Smooth muscle cell (in vitro differentiated cells): ENCODE results near the gene SERTAD1. TPM values are rescaled to one million over a fixed set of nuclear protein-coding genes. Genes with fewer than 3 reads are reported as not detected.

ENCODE experiments used
- DNase-seq: peaks from one replicate; lab custom pipeline; 2025; ENCODE audit not compliant: unreplicated experiment; lab: John Stamatoyannopoulos, UW
- H2AFZ ChIP-seq: fragments of 200-600 bp; sonication (generic); 2 replicates; pipeline ENCODE4 v1.6.0; 2016; ENCODE audit warnings: antibody characterized with exemption, low read depth, mild to moderate bottlenecking
- H3F3A ChIP-seq: fragments of 200-600 bp; sonication (generic); 2 replicates; pipeline ENCODE4 v1.6.0; 2017; ENCODE audit warnings: antibody characterized with exemption, low read depth
- H3K27ac ChIP-seq: fragments of 200-600 bp; sonication (generic); 2 replicates; pipeline ENCODE4 v1.5.1; 2016; ENCODE audit warnings: low read depth, mild to moderate bottlenecking
- H3K27me3 ChIP-seq: fragments of 200-600 bp; sonication (generic); 2 replicates; pipeline ENCODE4 v1.6.1; 2016; ENCODE audit warnings: low read depth, mild to moderate bottlenecking
- H3K36me3 ChIP-seq: fragments of 200-600 bp; sonication (generic); 2 replicates; pipeline ENCODE4 v1.5.1; 2016; ENCODE audit warnings: low read depth
- H3K4me1 ChIP-seq: fragments of 200-600 bp; sonication (generic); 2 replicates; pipeline ENCODE4 v1.5.1; 2016; ENCODE audit warnings: low read depth
- H3K4me2 ChIP-seq: fragments of 200-600 bp; sonication (generic); 2 replicates; pipeline ENCODE4 v1.6.0; 2016; ENCODE audit warnings: mild to moderate bottlenecking
- H3K4me3 ChIP-seq: fragments of 200-600 bp; sonication (generic); 2 replicates; pipeline ENCODE4 v1.5.1; 2016; ENCODE audit warnings: mild to moderate bottlenecking
- H3K79me2 ChIP-seq: fragments of 200-600 bp; sonication (generic); 2 replicates; pipeline ENCODE4 v1.6.0; 2016; ENCODE audit warnings: low read depth, mild to moderate bottlenecking
- H3K9ac ChIP-seq: fragments of 200-600 bp; sonication (generic); 2 replicates; pipeline ENCODE4 v1.6.0; 2016; ENCODE audit warnings: low read depth
- H3K9me3 ChIP-seq: fragments of 200-600 bp; sonication (generic); replicated peaks from 2 replicates; pipeline ENCODE4 v1.5.1; 2016; ENCODE audit warnings: low read depth
- H4K20me1 ChIP-seq: fragments of 200-600 bp; sonication (generic); 2 replicates; pipeline ENCODE4 v1.6.0; 2016; ENCODE audit warnings: low read depth
- CTCF ChIP-seq: fragments of 200-600 bp; sonication (generic); IDR thresholded peaks from 2 replicates; pipeline ENCODE4 v1.5.1; 2017; ENCODE audit warnings: borderline replicate concordance, mild to moderate bottlenecking, antibody characterized with exemption; ENCODE audit not compliant: insufficient read depth, poor library complexity, severe bottlenecking
- WGBS: methylation state at CpG from one replicate; pipeline ENCODE4 v1.1.7; 2016; ENCODE audit warnings: low lambda C conversion rate; 5-methylcytosine and 5-hydroxymethylcytosine counted together
- polyA plus RNA-seq: library from polyadenylated mRNA; unstranded; fragments of >200 nt; fragmentation: Nextera tagmentation; extraction: Ambion mirVana; gene quantifications from 2 replicates; pipeline ENCODE4 v1.2.1, GENCODE V29; 2016
- total RNA-seq: library from RNA; depleted of rRNA; stranded (reverse); fragments of >200 nt; gene quantifications from 2 replicates; pipeline ENCODE4 v1.2.3, GENCODE V29; 2014

SERTAD1 gene
- total and polyA plus RNA-seq, 2 experiments from 2014 or later, result 44.0 to 67.2 TPM

GRCh38 chr19:40403262-40403984, 22.4 kb downstream of the SERTAD1 start:
- peak overlapping the region; percentile 83 for H3K4me2 ChIP-seq
- H2AFZ ChIP-seq, result peak overlapping the region; percentile 50
- H3K79me2 ChIP-seq, result no peaks in the 10 kb centered on the region
- TF ChIP-seq CTCF, result no peak
- H4K20me1 ChIP-seq, result no peaks in the 10 kb centered on the region
- no peaks in the 10 kb centered on the region for H3K27me3 ChIP-seq
- peak; percentile 79 for DNase-seq
- no peaks in the 10 kb centered on the region for H3F3A ChIP-seq
- no peaks in the 10 kb centered on the region for H3K4me1 ChIP-seq
- peak overlapping the region; percentile 20 for H3K9ac ChIP-seq
- no peaks in the 10 kb centered on the region for H3K9me3 ChIP-seq
- WGBS, result 3% methylated on average over 39 of the region's 41 CpGs
- H3K4me3 ChIP-seq, result peak overlapping the region; percentile 62
- H3K27ac ChIP-seq, result peak overlapping the region; percentile 41
- H3K36me3 ChIP-seq, result no peaks in the 10 kb centered on the region

GRCh38 chr19:40400559-40400958, 25.2 kb downstream of the SERTAD1 start:
- Histone ChIP-seq H2AFZ (no peak overlapping the region), H3K27ac (no peak overlapping the region), H4K20me1 (no peaks in the 10 kb centered on the region), H3K9me3 (no peaks in the 10 kb centered on the region), H3K4me1 (no peaks in the 10 kb centered on the region), H3K4me2 (no peak overlapping the region), H3K4me3 (no peak overlapping the region), H3K79me2 (no peaks in the 10 kb centered on the region), H3K9ac (no peak overlapping the region), H3K36me3 (no peaks in the 10 kb centered on the region), H3K27me3 (no peaks in the 10 kb centered on the region), H3F3A (no peaks in the 10 kb centered on the region)
- TF ChIP-seq CTCF, result no peak
- DNase-seq, result no peak
- WGBS, result 38% methylated on average over 2 of the region's 3 CpGs

- Histone ChIP-seq H3K9me3 (no peaks in the 10 kb centered on the region), H3K79me2 (no peaks in the 10 kb centered on the region), H3K27me3 (no peaks in the 10 kb centered on the region), H3K27ac (no peak overlapping the region), H3K4me3 (no peak overlapping the region), H3K4me1 (no peaks in the 10 kb centered on the region), H4K20me1 (no peaks in the 10 kb centered on the region), H2AFZ (no peak overlapping the region), H3K9ac (no peak overlapping the region), H3K4me2 (no peak overlapping the region), H3K36me3 (no peaks in the 10 kb centered on the region), H3F3A (no peaks in the 10 kb centered on the region)
- WGBS, result 56% methylated on average over 46 of the region's 49 CpGs
- no peak for DNase-seq
- TF ChIP-seq CTCF, result no peak
Observed at GRCh38 chr19:40398417-40399131, 27.2 kb downstream of the SERTAD1 start.
